Nephron progenitor cell (in vitro differentiated cells): Measurements from ENCODE around the gene CACNA1D.
A peak's percentile ranks its signal among the peaks of the same experiment; 100 is the strongest.

Experiments used
- DNase-seq: peaks from one replicate; pipeline ENCODE4 v3.0.0; 2021
- H3K27ac Mint-ChIP-seq: 2 replicates; pipeline ENCODE4 v1.8.0; 2021; ENCODE audit warnings: mild to moderate bottlenecking, moderate library complexity, mixed read lengths
- H3K27me3 Mint-ChIP-seq: 2 replicates; pipeline ENCODE4 v1.8.0; 2021; ENCODE audit warnings: mild to moderate bottlenecking, low read depth, mixed read lengths; ENCODE audit not compliant: poor library complexity
- H3K36me3 Mint-ChIP-seq: 2 replicates; pipeline ENCODE4 v1.8.0; 2021; ENCODE audit warnings: low read depth, mixed read lengths
- H3K4me1 Mint-ChIP-seq: 2 replicates; pipeline ENCODE4 v1.8.0; 2021; ENCODE audit warnings: mixed read lengths
- H3K4me3 Mint-ChIP-seq: 2 replicates; pipeline ENCODE4 v1.8.0; 2021; ENCODE audit warnings: mild to moderate bottlenecking, moderate library complexity, mixed read lengths
- H3K9me3 Mint-ChIP-seq: 2 replicates; pipeline ENCODE4 v1.8.0; 2021; ENCODE audit warnings: mild to moderate bottlenecking, moderate library complexity, mixed read lengths
- CTCF ChIP-seq: fragments of 200-600 bp; sonication (generic); IDR thresholded peaks from 2 replicates; pipeline ENCODE4 v1.5.0; 2021; ENCODE audit warnings: antibody characterized with exemption

CACNA1D gene

GRCh38 chr3:53534676-53535400 lies 40.4 kb downstream of the CACNA1D start:
- peaks cover 47% of the 10 kb centered on the region for H3K4me1 Mint-ChIP-seq
- TF ChIP-seq CTCF = no peak
- no peaks in the 10 kb centered on the region for H3K36me3 Mint-ChIP-seq
- H3K9me3 Mint-ChIP-seq = no peaks in the 10 kb centered on the region
- peak; percentile 61 for DNase-seq
- peaks cover 6% of the 10 kb centered on the region for H3K27me3 Mint-ChIP-seq
- peak overlapping the region; percentile 3 for H3K27ac Mint-ChIP-seq
- peak overlapping the region; percentile 47 for H3K4me3 Mint-ChIP-seq

- TF ChIP-seq CTCF = no peak
- Mint-ChIP-seq H3K4me3 (no peak overlapping the region), H3K27ac (no peak overlapping the region), H3K36me3 (no peaks in the 10 kb centered on the region), H3K4me1 (peaks cover 47% of the 10 kb centered on the region), H3K27me3 (peaks cover 3% of the 10 kb centered on the region), H3K9me3 (no peaks in the 10 kb centered on the region)
- no peak for DNase-seq
Measured at GRCh38 chr3:53536282-53536681, 41.9 kb downstream of the CACNA1D start.

- H3K27ac Mint-ChIP-seq = no peak overlapping the region
Measured at GRCh38 chr3:53544357-53544756, 49.9 kb downstream of the CACNA1D start.

GRCh38 chr3:53545310-53545995 lies 51.0 kb downstream of the CACNA1D start:
- Mint-ChIP-seq H3K9me3 (no peaks in the 10 kb centered on the region), H3K27me3 (no peaks in the 10 kb centered on the region), H3K4me1 (peaks cover 31% of the 10 kb centered on the region), H3K27ac (peak overlapping the region; percentile 58), H3K36me3 (no peaks in the 10 kb centered on the region), H3K4me3 (no peak overlapping the region)
- DNase-seq = no peak
- TF ChIP-seq CTCF = no peak

More at GRCh38 chr3:53544357-53544756, 49.9 kb downstream of the CACNA1D start:
- Mint-ChIP-seq H3K27me3 (peaks cover 3% of the 10 kb centered on the region), H3K36me3 (no peaks in the 10 kb centered on the region), H3K4me3 (no peak overlapping the region), H3K9me3 (no peaks in the 10 kb centered on the region), H3K4me1 (peaks cover 31% of the 10 kb centered on the region)
- TF ChIP-seq CTCF = no peak
- DNase-seq = no peak

GRCh38 chr3:53545996-53546359 lies 51.6 kb downstream of the CACNA1D start:
- H3K27ac Mint-ChIP-seq = peak overlapping the region; percentile 58

More at GRCh38 chr3:53545996-53546359, 51.6 kb downstream of the CACNA1D start:
- no peaks in the 10 kb centered on the region for H3K27me3 Mint-ChIP-seq
- peaks cover 32% of the 10 kb centered on the region for H3K4me1 Mint-ChIP-seq
- no peak for TF ChIP-seq CTCF
- H3K9me3 Mint-ChIP-seq = no peaks in the 10 kb centered on the region
- H3K36me3 Mint-ChIP-seq = no peaks in the 10 kb centered on the region
- DNase-seq = no peak
- H3K4me3 Mint-ChIP-seq = no peak overlapping the region
